NT2/D1 (cell line): Measurements from ENCODE around the gene FNDC3B.

ENCODE experiments used
- DNase-seq: peaks from one replicate; pipeline ENCODE4 v3.0.0-alpha.2; 2011; ENCODE audit warnings: low read depth, low spot score
- H3K27me3 ChIP-seq: 2 replicates; pipeline ENCODE4 v1.6.0; 2011; ENCODE audit warnings: mild to moderate bottlenecking; ENCODE audit not compliant: insufficient read length, insufficient read depth
- H3K36me3 ChIP-seq: 2 replicates; pipeline ENCODE4 v1.6.1; 2011; ENCODE audit warnings: mild to moderate bottlenecking, low read length, mixed read lengths; ENCODE audit not compliant: insufficient read depth, insufficient read length
- H3K4me1 ChIP-seq: 2 replicates; pipeline ENCODE4 v1.5.1; 2011; ENCODE audit not compliant: insufficient read depth, insufficient read length
- H3K4me3 ChIP-seq: 2 replicates; pipeline ENCODE4 v1.5.1; 2011; ENCODE audit warnings: low read depth; ENCODE audit not compliant: insufficient read length
- H3K9ac ChIP-seq: 2 replicates; pipeline ENCODE4 v1.6.0; 2011; ENCODE audit warnings: low read depth; ENCODE audit not compliant: insufficient read length
- H3K9me3 ChIP-seq: 2 replicates; pipeline ENCODE4 v1.5.1; 2011; ENCODE audit warnings: mild to moderate bottlenecking, low read length; ENCODE audit not compliant: insufficient read depth
- SUZ12 ChIP-seq: IDR thresholded peaks from 2 replicates; pipeline ENCODE4 v1.6.1; 2011; ENCODE audit not compliant: insufficient read length, insufficient read depth; ENCODE audit errors: extremely low read depth
- YY1 ChIP-seq: IDR thresholded peaks from 2 replicates; pipeline ENCODE4 v1.6.1; 2011; ENCODE audit not compliant: insufficient read length, insufficient read depth
- ZNF274 ChIP-seq: IDR thresholded peaks from 2 replicates; pipeline ENCODE4 v1.6.1; 2011; ENCODE audit warnings: mild to moderate bottlenecking, low read depth, low read length

Gene FNDC3B

GRCh38 chr3:172309741-172310427 lies 270.5 kb downstream of the FNDC3B start:
- H3K36me3 ChIP-seq, result peaks cover 57% of the 10 kb centered on the region
- TF ChIP-seq YY1 (no peak), ZNF274 (no peak), SUZ12 (no peak)
- DNase-seq, result no peak
- no peaks in the 10 kb centered on the region for H3K27me3 ChIP-seq
- no peaks in the 10 kb centered on the region for H3K4me1 ChIP-seq
- H3K4me3 ChIP-seq, result no peak overlapping the region
- no peak overlapping the region for H3K9ac ChIP-seq
- no peaks in the 10 kb centered on the region for H3K9me3 ChIP-seq

DNA sequence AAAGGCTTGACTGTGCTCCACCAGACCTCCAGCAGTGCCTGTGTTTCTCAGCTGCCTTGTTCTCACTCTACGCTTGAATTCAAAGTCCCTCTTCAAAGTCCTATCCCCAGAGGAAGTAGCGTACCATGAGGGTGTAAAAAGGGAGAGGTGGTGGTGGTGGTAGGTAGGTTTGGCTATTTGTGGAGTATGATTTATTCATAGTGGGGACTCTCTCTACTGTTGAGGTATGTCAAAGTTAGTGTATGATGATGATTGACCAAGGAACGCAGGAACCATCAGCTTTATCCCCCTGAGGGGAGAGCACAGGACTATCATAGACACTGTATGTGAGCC lies 271.0 kb downstream of the FNDC3B start:
- Histone ChIP-seq H3K9ac (no peak overlapping the region), H3K9me3 (no peaks in the 10 kb centered on the region), H3K4me1 (no peaks in the 10 kb centered on the region), H3K27me3 (no peaks in the 10 kb centered on the region), H3K4me3 (no peak overlapping the region), H3K36me3 (peaks cover 57% of the 10 kb centered on the region)
- DNase-seq, result no peak
- TF ChIP-seq ZNF274, result no peak
- no peak for TF ChIP-seq YY1
- no peak for TF ChIP-seq SUZ12

DNA sequence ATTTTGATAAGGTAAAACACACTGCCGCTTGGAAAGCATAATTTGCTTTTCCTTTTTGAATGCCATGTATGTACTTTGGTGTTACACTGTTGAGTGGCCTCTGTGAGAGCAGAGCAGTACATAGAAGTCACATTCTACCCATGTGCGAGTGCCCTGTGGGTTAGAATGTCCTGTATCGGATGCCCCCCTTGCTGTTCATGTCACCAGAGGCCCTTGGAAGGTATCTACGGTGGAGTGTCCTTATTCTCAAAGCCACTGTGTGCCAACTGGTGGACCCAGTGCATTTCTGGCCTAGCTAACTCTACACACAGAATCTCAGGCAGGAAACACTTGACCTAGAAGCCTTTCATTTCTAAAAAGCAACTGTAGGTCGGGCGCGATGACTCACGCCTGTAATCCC lies 271.8 kb downstream of the FNDC3B start:
- peaks cover 57% of the 10 kb centered on the region for H3K36me3 ChIP-seq
- no peak overlapping the region for H3K4me3 ChIP-seq
- H3K9me3 ChIP-seq, result no peaks in the 10 kb centered on the region
- no peak overlapping the region for H3K9ac ChIP-seq
- H3K4me1 ChIP-seq, result no peaks in the 10 kb centered on the region
- H3K27me3 ChIP-seq, result no peaks in the 10 kb centered on the region
- DNase-seq, result no peak
- TF ChIP-seq SUZ12 (no peak), ZNF274 (no peak), YY1 (no peak)

GRCh38 chr3:172312001-172312400 lies 272.6 kb downstream of the FNDC3B start:
- H3K27me3 ChIP-seq, result no peaks in the 10 kb centered on the region
- H3K9ac ChIP-seq, result no peak overlapping the region
- TF ChIP-seq YY1 (no peak), ZNF274 (no peak), SUZ12 (no peak)
- no peak overlapping the region for H3K4me3 ChIP-seq
- DNase-seq, result no peak
- H3K9me3 ChIP-seq, result no peaks in the 10 kb centered on the region
- no peaks in the 10 kb centered on the region for H3K4me1 ChIP-seq
- H3K36me3 ChIP-seq, result peaks cover 59% of the 10 kb centered on the region

DNA sequence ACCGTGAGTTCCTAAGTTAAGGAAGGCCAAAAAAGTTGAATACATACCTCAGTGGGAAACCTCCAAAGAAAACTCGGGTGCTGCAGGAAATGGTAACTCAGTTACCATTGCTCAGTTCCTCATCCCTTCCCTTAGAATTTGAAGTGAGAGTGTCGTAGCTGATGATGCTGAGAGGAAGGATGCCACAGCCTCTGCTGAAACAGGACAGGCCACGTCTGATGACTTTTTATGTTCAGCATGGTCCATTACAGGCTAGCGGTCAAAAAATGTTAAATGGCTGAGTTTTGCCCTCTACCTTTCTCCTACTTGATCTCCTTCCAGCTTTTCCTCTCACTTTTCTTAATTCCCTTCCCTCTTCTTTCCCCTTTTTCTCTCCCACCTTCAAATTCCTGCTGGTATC lies 273.3 kb downstream of the FNDC3B start:
- H3K27me3 ChIP-seq, result no peaks in the 10 kb centered on the region
- peaks cover 52% of the 10 kb centered on the region for H3K36me3 ChIP-seq
- TF ChIP-seq SUZ12 (no peak), YY1 (no peak), ZNF274 (no peak)
- H3K4me3 ChIP-seq, result no peak overlapping the region
- no peak for DNase-seq
- H3K4me1 ChIP-seq, result no peaks in the 10 kb centered on the region
- H3K9ac ChIP-seq, result no peak overlapping the region
- H3K9me3 ChIP-seq, result no peaks in the 10 kb centered on the region

DNA sequence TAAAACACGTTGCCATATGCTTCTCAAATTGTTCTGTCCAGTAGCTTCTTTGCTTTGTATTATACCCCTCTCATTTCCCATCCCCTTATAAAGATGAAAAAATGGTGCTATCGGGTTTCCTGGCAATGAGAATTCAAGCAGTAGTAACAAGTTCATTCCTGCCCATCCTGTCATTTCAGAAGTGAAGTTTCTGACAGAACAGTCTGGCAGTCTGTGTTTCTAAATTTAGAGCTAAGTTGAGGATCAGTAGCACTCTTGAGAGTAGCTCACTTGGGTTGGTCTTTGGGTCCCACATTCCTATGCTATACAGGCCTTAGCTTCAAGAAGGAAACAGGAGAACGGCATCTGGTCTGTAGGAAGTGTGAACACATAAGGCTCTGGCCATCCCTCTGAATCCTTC lies 274.3 kb downstream of the FNDC3B start:
- DNase-seq, result no peak
- TF ChIP-seq YY1 (no peak), SUZ12 (no peak), ZNF274 (no peak)

DNA sequence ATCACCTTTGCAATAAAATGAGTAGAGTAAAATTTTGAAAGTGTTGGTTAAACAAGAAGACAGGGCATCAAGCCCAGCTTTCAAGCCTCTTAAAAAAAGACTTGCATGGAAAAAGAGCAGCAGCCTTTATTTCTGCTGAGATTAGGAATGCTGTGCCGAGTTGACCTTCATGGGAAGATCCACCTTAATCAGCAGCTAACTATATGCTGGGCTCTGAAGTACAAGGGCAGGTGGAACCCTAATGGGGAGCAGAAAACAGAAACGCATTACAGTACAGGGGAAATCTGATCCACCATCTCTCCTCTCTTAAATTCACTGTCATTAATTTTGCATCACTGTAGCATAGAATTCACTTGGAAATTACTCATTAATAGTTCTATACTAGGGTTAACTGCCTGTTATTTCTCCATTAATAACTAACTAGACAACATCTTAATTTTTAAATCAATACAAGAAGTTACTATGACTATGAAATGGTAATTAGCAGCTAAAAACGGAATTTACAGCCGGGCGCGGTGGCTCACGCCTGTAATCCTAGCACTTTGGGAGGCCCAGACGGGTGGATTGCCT lies 275.3 kb downstream of the FNDC3B start:
- Histone ChIP-seq H3K4me3 (no peak overlapping the region), H3K9me3 (no peaks in the 10 kb centered on the region), H3K27me3 (no peaks in the 10 kb centered on the region), H3K9ac (no peak overlapping the region), H3K36me3 (peaks cover 47% of the 10 kb centered on the region), H3K4me1 (no peaks in the 10 kb centered on the region)
- DNase-seq, result no peak
- TF ChIP-seq SUZ12 (no peak), ZNF274 (no peak), YY1 (no peak)

More for the DNA sequence above, 274.3 kb downstream of the FNDC3B start:
- Histone ChIP-seq H3K4me3 (no peak overlapping the region), H3K27me3 (no peaks in the 10 kb centered on the region), H3K4me1 (no peaks in the 10 kb centered on the region), H3K36me3 (peaks cover 45% of the 10 kb centered on the region), H3K9me3 (no peaks in the 10 kb centered on the region), H3K9ac (no peak overlapping the region)
